HG03460 (cell line): ENCODE data around the gene ZBTB1.
"Not testable (repeated sequence)": the region's sequence is repeated elsewhere in the genome, so short reads cannot be mapped to it uniquely, and the experiment has no call there.

Source experiments
- ATAC-seq: cut with Tn5 transposase; IDR thresholded peaks from one replicate; pipeline ENCODE4 v1.9.1; 2021; ENCODE audit not compliant: unreplicated experiment

ZBTB1 gene

GRCh38 chr14:64522591-64523355 is 18.2 kb downstream of the ZBTB1 start:
- no peak for ATAC-seq

DNA sequence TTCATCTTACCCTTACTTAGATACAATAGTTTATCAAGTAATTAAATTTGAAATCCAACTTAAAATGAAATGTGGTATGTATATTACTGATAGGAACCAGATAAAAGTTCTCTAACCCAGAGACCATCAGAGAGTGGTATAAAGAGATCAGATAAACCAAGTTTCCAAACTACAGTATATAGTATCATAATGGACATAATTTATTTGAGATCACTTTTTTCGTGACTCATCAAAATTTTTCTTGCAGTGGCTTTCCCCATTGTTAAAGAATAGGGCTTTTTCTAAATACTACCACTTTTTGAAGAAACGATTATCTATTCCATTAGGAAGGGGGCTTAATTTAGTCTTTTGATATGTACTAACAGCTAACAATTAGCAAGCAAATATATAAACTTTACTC is 20.8 kb downstream of the ZBTB1 start:
- no peak for ATAC-seq

- no peak for ATAC-seq
These were observed 27.0 kb downstream of the ZBTB1 start for GRCh38 chr14:64531567-64531966.

GRCh38 chr14:64536488-64537245 is 32.1 kb downstream of the ZBTB1 start:
- no peak for ATAC-seq

GRCh38 chr14:64540208-64541202 is 35.9 kb downstream of the ZBTB1 start, which contains the start of gene HSPA2:
TSS of gene HSPA2 (plus strand) at chr14:64540741. CDS start at chr14:64540850, 109 bp downstream.
- ATAC-seq, result peak; percentile 93

DNA sequence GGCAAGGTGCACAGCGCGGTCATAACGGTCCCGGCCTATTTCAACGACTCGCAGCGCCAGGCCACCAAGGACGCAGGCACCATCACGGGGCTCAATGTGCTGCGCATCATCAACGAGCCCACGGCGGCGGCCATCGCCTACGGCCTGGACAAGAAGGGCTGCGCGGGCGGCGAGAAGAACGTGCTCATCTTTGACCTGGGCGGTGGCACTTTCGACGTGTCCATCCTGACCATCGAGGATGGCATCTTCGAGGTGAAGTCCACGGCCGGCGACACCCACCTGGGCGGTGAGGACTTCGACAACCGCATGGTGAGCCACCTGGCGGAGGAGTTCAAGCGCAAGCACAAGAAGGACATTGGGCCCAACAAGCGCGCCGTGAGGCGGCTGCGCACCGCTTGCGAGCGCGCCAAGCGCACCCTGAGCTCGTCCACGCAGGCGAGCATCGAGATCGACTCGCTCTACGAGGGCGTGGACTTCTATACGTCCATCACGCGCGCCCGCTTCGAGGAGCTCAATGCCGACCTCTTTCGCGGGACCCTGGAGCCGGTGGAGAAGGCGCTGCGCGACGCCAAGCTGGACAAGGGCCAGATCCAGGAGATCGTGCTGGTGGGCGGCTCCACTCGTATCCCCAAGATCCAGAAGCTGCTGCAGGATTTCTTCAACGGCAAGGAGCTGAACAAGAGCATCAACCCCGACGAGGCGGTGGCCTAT is 36.8 kb downstream of the ZBTB1 start:
- ATAC-seq, result no peak

- ATAC-seq, result no peak
These were observed 37.6 kb downstream of the ZBTB1 start for GRCh38 chr14:64541972-64542835.

DNA sequence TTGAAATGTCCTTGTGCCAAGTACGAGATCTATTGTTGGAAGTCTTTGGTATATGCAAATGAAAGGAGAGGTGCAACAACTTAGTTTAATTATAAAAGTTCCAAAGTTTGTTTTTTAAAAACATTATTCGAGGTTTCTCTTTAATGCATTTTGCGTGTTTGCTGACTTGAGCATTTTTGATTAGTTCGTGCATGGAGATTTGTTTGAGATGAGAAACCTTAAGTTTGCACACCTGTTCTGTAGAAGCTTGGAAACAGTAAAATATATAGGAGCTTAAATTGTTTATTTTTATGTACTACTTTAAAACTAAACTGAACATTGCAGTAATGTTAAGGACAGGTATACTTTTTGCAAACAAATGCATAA is 38.2 kb downstream of the ZBTB1 start:
- ATAC-seq, result no peak

GRCh38 chr14:64544607-64545312 is 40.2 kb downstream of the ZBTB1 start:
- no peak for ATAC-seq

DNA sequence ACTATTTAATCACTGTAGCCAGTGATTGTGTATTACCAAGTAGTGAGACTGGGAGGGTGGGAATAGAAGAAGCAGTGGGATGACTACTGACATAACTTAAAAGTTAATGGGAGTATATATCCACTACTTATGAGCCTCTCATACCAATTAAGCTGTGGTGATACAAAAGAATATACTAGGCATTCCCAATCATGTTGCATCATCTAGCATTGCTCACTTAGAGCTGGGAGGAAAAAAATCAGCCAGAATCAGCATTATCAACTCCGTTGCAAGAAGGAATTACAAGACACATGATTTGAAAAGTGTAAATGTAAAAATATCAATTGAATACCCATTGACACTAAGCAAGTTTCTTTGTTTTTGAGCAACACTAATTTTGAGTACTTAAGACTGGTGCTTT is 44.4 kb downstream of the ZBTB1 start:
- ATAC-seq, result no peak

DNA sequence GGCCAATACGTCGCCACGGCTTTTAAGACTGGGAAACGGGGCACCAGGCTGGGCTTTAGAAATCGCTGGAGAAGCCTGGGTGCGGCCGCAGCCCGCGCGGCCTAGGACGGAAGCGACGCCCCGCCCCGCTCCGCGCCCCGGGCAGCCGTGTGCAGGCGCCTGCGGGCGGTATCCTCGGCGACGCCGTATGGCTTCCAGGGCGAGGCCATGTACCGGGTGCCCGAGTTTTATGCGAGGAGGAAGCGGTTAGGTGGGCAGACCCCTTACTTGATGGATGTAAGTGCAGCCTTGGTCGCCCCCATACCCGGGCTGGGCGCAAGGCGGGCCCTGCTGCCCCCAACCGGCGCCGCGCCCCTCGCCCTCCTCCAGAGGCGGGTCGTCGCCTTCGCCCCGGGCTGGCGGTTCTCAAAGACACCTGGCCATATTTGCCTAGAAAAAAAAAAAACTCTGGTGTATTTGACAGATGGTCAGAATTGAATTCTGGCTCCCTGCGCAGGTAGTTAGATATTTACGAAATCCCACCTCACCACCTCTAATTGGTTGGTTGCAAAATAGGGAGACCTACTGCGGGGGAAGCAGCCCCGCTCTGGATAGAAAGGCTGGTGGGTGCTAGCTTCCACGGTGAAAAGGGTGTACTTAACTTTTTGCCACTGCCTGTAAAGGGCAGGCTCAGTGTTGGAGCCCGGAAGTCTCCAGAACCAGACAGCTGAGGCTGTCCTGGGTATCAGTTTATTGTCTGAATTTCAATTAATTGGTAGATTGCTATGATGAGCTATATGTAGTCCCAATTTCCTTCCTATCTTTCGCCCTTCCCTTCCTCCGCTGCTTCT is 45.4 kb downstream of the ZBTB1 start, which contains the start of gene PPP1R36:
Gene PPP1R36 (plus strand): TSS at position 171 of the 830 bp plus-strand sequence. CDS start 37 bp downstream, at position 208.
- no peak for ATAC-seq

DNA sequence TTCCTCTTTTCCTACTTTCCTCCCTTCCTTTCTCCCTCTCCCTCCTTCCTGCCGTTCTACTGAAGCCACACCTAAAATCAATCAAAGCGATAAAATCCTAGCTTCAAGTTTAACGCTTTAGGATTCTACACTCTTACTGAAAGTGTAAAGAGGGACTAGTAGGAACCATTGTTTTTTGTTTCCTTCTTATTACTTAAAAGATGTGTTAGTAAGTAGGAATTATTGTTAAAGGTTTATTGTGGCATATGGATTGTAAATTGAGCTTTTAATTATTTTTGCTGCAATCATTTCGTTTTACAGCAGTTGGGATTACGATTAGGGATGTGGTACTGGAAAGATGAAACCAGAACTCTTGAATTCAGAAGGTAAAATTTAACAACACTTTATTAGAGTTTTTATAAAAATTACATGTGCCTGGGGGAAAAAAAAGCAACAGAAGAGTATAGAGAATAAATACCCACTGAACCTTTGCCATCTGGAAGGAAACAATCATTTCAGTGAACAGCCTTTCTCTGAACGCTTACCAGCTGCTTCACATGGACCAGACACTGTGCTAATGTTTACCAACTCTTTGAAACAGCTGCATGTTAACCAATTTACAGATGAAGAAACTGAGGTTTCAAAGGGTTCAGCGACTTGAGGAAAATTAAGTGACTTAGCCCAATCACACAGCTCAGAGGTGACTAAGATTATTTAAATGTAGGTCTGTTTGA is 46.2 kb downstream of the ZBTB1 start:
- ATAC-seq, result no peak

DNA sequence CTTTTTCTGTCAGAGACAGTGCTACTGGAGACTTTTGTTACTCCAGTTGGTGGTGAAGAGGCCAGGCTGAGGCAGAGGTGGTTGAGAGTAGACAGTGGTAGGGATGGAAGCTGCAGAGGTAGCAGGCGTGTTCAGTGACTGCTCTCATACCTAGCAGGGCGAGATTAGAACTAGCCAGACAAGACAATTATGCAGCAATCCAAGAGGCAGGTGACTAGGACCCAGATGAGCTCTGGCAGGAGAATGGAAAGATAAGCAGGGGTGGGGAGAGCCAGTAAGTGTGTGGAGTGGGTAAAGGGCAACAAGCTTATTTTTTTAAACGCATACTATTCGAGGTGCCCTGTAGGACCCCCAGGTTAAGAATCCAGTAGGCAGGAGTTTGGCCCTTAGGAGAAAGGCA is 50.0 kb downstream of the ZBTB1 start:
- no peak for ATAC-seq

- no peak for ATAC-seq
These were observed 52.0 kb downstream of the ZBTB1 start for GRCh38 chr14:64556526-64556925.

DNA sequence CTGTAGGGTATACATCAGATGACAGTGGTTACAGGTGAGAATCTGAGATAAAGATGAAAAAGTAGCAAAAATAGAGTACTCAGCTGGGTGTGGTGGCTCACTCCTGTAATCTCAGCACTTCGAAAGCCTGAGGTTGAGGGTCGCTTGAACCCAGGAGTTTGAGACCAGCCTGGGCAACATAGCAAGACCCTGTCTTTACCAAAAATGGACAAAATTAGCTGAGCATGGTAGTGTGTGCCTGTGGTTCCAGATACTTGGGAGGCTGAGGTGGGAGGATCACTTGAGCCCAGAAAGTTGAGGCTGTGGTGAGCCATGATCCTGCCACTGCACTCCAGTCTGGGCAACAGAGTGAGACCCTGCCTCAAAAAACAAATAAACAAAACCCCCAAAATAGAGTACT is 53.6 kb downstream of the ZBTB1 start:
- ATAC-seq, result not testable (repeated sequence)

DNA sequence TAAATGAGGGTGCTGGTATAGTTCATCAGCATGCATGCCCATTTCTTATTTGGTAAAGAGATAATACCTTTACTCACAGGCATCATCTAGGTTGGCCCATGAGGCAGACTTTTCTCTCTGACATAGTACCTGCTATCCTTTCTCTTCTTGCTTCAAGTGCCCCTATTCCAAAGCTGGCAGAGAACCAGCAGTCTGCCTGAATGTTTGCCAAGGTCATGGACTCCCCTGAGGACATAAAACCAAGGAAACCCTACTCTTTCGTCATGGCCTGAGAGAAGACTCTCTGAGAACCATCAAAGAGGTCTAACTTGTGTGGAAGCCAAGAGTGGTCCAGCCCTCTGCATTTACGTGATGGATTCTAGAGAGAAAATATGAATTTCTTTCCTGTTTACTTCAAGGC is 57.1 kb downstream of the ZBTB1 start:
- no peak for ATAC-seq

GRCh38 chr14:64562436-64562835 is 57.9 kb downstream of the ZBTB1 start:
- ATAC-seq, result no peak
